Measurements from ENCODE around the gene OR51B2. TPM values are rescaled to one million over a fixed set of nuclear protein-coding genes. Genes with fewer than 3 reads are reported as not detected.

OR51B2 gene
- total RNA-seq, 4 donors from 2014 or later, result not detected

- in situ Hi-C loops (cut with MboI; ENCODE audit: low pct_ligation_motif_present in 1 of 4, low pct_unique_long_range_greater_than_20kb in 1 of 4, low sequenced_read_pairs in 3 of 4), result no loop called here
- Histone ChIP-seq H3K9me3 (no peaks in the 10 kb centered on the region), H3K4me3 (no peak overlapping the region), H3K27me3 (no peaks in the 10 kb centered on the region), H3K27ac (no peak overlapping the region), H3K36me3 (no peaks in the 10 kb centered on the region), H3K4me1 (no peaks in the 10 kb centered on the region)
- DNase-seq, result no peak
- 74 to 75% methylated on average over 3 to 5 of the region's 5 CpGs for WGBS, 2 donors (ENCODE audit: low coverage in 1 of 2)
- intact Hi-C loops (cut with DNase I; ENCODE audit: low total_unique reads), result no loop called here
- TF ChIP-seq CTCF (IDR thresholded peaks at IDR 0.05) (no peak), POLR2AphosphoS5 (IDR thresholded peaks at IDR 0.05) (no peak), EP300 (IDR thresholded peaks at IDR 0.05; ENCODE audit: low read depth) (no peak), POLR2A (IDR thresholded peaks at IDR 0.05) (no peak)
These were observed 49.7 kb downstream of the OR51B2 start for GRCh38 chr11:5274395-5274794.

Small RNA genes lying within 50 kb of the gene (small RNA-seq; reads per million reads assigned to genes)
- 0 reads per million in 4 donors for gene AC104389.3

Other genes with a start within 250 kb of the OR51B2 start
- not detected for gene OR52A5, start 185.9 kb downstream of the OR51B2 start, total RNA-seq
- not detected for gene OR52A1, start 169.5 kb downstream of the OR51B2 start, total RNA-seq
- not detected for gene OR51V1, start 123.6 kb downstream of the OR51B2 start, total RNA-seq
- 1 to 10 TPM in 2 of 4 donors, not detected in 2; 1.1 to 2.0 TPM for gene HBB, start 97.2 kb downstream of the OR51B2 start, total RNA-seq
- not detected for gene HBD, start 89.8 kb downstream of the OR51B2 start, total RNA-seq
- not detected for gene HBG1, start 74.4 kb downstream of the OR51B2 start, total RNA-seq
- not detected for gene HBG2, start 69.5 kb downstream of the OR51B2 start, total RNA-seq
- not detected for gene HBE1, start 54.4 kb downstream of the OR51B2 start, total RNA-seq
- not detected for gene OR51B4, start 22.4 kb downstream of the OR51B2 start, total RNA-seq
- not detected for gene OR51B5, start 19.2 kb upstream of the OR51B2 start, total RNA-seq
- gene OR51B6, start 27.2 kb upstream of the OR51B2 start, total RNA-seq, result not detected
- not detected for gene OR51M1, start 59.5 kb upstream of the OR51B2 start, total RNA-seq
- not detected for gene OR51Q1, start 97.8 kb upstream of the OR51B2 start, total RNA-seq
- gene OR51I1, start 117.2 kb upstream of the OR51B2 start, total RNA-seq, result not detected
- gene OR51I2, start 125.0 kb upstream of the OR51B2 start, total RNA-seq, result not detected
- not detected for gene OR52D1, start 164.4 kb upstream of the OR51B2 start, total RNA-seq
- gene UBQLN3, start 185.7 kb upstream of the OR51B2 start, total RNA-seq, result under 1 TPM in 2 of 4 donors, not detected in 2; 0.64 to 0.75 TPM
- 1 to 10 TPM in 1 of 4 donors, under 1 TPM in 2, not detected in 1; 0.41 to 1.8 (median 0.48) TPM for gene UBQLNL, start 192.4 kb upstream of the OR51B2 start, total RNA-seq
- under 1 TPM in 1 of 4 donors, not detected in 3; 0.79 TPM for gene OR52H1, start 224.2 kb upstream of the OR51B2 start, total RNA-seq